Muscle layer of duodenum (tissue), 2 donors: ENCODE results near the gene TMEM30B.

ENCODE experiments used
- H3K27ac ChIP-seq: one replicate; pipeline ENCODE4 v1.7.0; 2013; ENCODE audit warnings: mild to moderate bottlenecking, low read length
- H3K27me3 ChIP-seq: one replicate; pipeline ENCODE4 v1.7.0; 2013; ENCODE audit warnings: low read depth, mild to moderate bottlenecking, control low read depth, low read length
- H3K36me3 ChIP-seq, 2 donors: one replicate each; pipeline ENCODE4 v1.7.0; 2013; ENCODE audit warnings: low read length in 2 of 2, control low read depth in 1 of 2, mild to moderate bottlenecking in 1 of 2; ENCODE audit not compliant: insufficient read depth in 2 of 2, control insufficient read depth in 1 of 2
- H3K4me1 ChIP-seq, 2 donors: one replicate each; pipeline ENCODE4 v1.7.0; 2013; ENCODE audit warnings: low read length in 2 of 2, mild to moderate bottlenecking in 2 of 2, control low read depth in 1 of 2, moderate library complexity in 1 of 2; ENCODE audit not compliant: insufficient read depth in 2 of 2, control insufficient read depth in 1 of 2
- H3K4me3 ChIP-seq, 2 donors: one replicate each; pipeline ENCODE4 v1.7.0; 2013; ENCODE audit warnings: low read length in 2 of 2, low read depth in 1 of 2, mild to moderate bottlenecking in 1 of 2
- H3K9me3 ChIP-seq, 2 donors: one replicate each; pipeline ENCODE4 v1.7.0; 2013; ENCODE audit warnings: low read length in 2 of 2, control low read depth in 1 of 2, mild to moderate bottlenecking in 1 of 2; ENCODE audit not compliant: control insufficient read depth in 1 of 2
- donor health status: healthy.

Gene TMEM30B

DNA sequence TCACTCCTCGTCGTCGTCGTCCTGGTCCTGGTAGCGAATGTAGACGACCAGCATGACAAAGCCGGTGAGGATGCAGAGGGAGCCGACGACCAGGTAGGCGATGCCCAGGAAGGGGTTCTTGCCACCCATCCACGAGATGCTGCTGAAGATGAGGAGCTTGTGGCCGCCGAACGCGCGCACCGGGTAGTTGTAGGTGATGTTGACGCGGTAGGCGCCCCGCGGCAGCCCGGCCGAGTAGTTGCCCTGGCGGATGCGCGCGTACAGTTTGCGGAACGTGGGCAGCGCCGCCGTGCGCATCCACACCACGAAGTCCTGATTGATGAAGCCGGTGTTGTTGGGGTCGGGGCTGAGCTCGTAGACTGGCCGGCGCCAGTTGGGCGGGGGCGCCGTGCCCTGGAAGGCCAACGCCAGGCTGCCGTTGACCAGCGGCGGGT is 1.0 kb downstream of the TMEM30B start:
- H3K27me3 ChIP-seq: no peaks in the 10 kb centered on the region
- H3K36me3 ChIP-seq: no peaks in the 10 kb centered on the region
- H3K4me1 ChIP-seq: peaks cover 0 to 13% of the 10 kb centered on the region in 2 donors
- peak overlapping the region; percentile 43 to 70 for H3K4me3 ChIP-seq
- H3K27ac ChIP-seq: peak overlapping the region; percentile 73
- no peaks in the 10 kb centered on the region for H3K9me3 ChIP-seq

DNA sequence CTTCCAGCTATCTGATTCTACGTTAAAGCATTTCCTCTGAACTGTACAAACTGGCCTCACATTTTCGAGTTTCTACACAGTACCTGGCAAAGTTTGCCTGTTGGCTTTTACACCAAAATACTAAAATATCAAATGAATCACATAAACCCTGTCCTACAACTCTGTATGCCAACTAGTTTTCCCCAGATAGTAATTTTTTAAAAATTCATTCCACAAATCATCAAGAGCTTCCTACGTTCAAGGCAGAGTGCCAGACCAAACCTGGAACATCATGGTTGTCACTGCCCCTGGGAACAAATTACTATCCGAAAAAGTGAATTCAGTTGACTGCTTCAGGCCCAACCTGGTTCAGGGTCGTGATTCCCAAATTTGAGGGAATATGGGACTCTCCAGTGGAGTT is 2.1 kb downstream of the TMEM30B start:
- Histone ChIP-seq H3K4me1 (peaks cover 0 to 13% of the 10 kb centered on the region in 2 donors), H3K9me3 (no peaks in the 10 kb centered on the region), H3K4me3 (peak overlapping the region in 1 of 2 donors; percentile 43), H3K27me3 (no peaks in the 10 kb centered on the region), H3K36me3 (no peaks in the 10 kb centered on the region), H3K27ac (peak overlapping the region; percentile 33)

DNA sequence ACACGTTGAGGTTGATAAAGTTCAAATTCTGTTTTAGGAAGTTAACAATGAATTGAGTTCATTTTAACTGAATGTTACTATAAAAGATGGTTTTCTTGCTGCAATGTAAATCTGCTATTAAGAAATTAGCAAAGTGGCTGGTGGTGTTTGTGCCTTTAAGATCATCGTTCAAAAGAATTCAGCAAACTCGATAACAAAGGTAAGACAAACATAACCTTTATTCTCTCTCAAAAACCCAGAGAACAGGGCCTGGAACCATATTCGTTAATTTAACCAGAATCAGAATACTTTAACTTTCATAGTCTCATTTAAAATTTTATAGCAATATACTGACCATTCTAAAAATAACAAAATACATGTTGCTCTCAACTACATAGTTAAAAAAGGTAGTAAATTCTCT is 3.4 kb downstream of the TMEM30B start:
- H3K36me3 ChIP-seq: no peaks in the 10 kb centered on the region
- H3K27ac ChIP-seq: peak overlapping the region; percentile 58
- H3K4me1 ChIP-seq: peaks cover 0 to 13% of the 10 kb centered on the region in 2 donors
- H3K9me3 ChIP-seq: no peaks in the 10 kb centered on the region
- no peaks in the 10 kb centered on the region for H3K27me3 ChIP-seq
- H3K4me3 ChIP-seq: peak overlapping the region in 1 of 2 donors; percentile 19

DNA sequence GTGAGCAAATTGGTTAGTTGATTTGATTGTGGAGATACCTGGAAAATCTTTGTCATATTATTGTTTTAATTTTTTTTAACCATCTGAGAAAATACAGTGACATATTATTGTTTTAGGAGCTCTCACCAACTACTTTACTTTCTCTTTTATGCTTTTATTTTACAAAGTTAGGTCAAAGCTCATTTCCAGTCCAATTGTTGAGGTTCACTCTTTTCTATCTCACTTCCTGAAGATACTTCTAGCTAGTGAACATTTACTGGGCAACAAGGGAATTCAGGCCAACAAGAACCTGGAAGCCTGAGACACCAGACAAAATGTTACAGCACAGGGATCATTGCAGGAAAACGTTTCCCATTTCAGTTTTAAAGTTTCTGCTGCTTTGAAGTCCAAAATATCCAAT is 3.9 kb downstream of the TMEM30B start:
- Histone ChIP-seq H3K27ac (peak overlapping the region; percentile 58), H3K9me3 (no peaks in the 10 kb centered on the region), H3K4me1 (peaks cover 0 to 13% of the 10 kb centered on the region in 2 donors), H3K27me3 (no peaks in the 10 kb centered on the region), H3K36me3 (no peaks in the 10 kb centered on the region), H3K4me3 (peak overlapping the region in 1 of 2 donors; percentile 19)

DNA sequence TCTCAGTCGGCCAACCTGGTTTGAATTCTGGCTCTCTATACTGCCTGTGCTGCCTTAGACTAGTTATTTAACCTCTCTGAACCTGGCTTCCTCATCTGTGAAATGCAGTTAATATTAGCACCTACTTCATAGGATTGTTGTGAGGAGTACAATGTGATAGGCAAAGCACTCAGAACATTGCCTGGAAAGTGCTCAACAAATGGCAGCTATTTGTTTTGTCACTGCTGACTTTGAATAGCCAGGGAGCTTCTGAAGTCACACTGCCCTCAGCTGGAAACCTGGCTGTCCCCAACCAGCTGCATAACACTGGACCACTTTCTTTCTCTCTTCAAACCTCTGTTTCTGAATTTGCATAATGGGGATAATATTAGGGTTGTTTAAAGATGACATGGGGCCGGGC is 9.6 kb downstream of the TMEM30B start:
- Histone ChIP-seq H3K27me3 (no peaks in the 10 kb centered on the region), H3K27ac (no peak overlapping the region), H3K36me3 (no peaks in the 10 kb centered on the region), H3K4me1 (peaks cover 0 to 3% of the 10 kb centered on the region in 2 donors), H3K4me3 (no peak overlapping the region), H3K9me3 (no peaks in the 10 kb centered on the region)

DNA sequence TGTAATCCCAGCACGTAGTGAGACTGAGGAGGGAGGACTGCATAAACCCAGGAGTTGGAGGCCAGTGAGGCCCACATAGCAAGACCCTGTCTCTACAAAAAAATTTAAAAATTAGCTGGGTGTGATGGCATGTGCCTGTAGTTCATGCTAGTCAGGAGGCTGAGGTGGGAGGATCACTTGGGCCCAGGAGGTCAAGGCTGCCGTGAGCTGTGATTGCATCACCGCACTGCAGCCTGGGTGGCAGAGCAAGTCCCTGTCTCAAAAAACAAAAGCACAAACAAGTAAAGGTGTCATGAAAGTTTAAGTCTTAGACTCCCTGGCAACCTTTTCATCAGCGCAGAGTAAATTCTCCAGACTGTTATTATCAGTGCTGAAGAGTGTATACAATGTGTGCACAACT is 10.4 kb downstream of the TMEM30B start:
- no peaks in the 10 kb centered on the region for H3K9me3 ChIP-seq
- H3K4me1 ChIP-seq: peaks cover 0 to 3% of the 10 kb centered on the region in 2 donors
- no peaks in the 10 kb centered on the region for H3K27me3 ChIP-seq
- no peak overlapping the region for H3K4me3 ChIP-seq
- H3K27ac ChIP-seq: no peak overlapping the region
- H3K36me3 ChIP-seq: no peaks in the 10 kb centered on the region

DNA sequence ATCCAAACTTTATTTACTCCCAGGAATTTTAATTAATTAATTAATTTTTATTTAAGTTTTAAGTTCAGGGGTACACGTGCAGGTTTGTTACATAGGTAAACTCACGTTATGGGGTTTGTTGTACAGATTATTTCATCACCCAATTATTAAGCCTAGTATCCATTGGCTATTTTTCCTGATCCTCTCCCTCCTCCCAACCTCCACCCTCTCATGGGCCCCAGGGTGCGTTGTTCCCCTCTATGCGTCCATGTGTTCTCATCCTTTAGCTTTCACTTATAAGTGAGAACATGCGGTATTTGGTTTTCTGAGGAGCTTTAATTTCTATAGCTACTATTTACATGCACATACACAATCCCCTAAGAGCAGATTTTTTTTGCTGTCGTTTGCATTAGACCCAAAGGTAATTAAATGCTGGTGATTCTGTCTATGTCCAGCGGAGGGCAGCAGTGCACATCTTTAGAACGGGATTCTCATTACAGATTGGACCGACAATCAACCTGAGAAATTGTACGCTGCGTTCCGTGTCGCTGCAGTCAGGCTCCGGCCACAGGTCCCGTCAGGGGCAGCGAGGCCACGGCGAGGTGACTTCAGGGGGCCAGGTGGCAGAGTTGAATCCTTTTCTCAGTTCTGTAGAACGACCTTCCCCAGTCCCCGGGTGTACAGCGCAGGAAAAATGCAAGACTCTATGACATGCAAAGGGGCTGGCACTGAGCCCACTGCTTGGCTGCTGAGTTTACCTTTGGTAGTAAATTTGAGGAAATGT is 11.6 kb downstream of the TMEM30B start:
- H3K4me3 ChIP-seq: peak overlapping the region; percentile 37 to 56
- no peaks in the 10 kb centered on the region for H3K9me3 ChIP-seq
- H3K27ac ChIP-seq: no peak overlapping the region
- H3K27me3 ChIP-seq: no peaks in the 10 kb centered on the region
- peaks cover 0 to 3% of the 10 kb centered on the region in 2 donors for H3K4me1 ChIP-seq
- no peaks in the 10 kb centered on the region for H3K36me3 ChIP-seq

DNA sequence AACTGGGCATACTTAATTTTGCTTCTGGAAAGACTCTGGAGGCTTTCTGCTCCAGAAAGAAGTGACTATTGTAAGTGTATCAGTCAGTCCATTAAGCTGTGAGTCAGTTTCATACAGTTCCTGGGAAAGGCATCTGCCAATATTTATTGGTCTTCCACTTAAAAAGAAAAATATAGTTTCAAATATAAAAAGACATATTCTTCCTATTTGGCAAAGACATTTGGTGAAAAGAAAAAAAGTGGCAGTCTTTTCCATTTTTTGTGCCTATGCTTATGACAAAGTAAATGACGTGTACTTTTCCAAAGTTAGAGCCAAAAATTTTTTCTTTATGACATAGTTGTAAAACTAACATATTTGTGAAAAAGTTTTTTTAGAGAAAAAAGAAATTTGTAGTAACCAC is 12.3 kb downstream of the TMEM30B start:
- H3K4me1 ChIP-seq: peaks cover 0 to 3% of the 10 kb centered on the region in 2 donors
- no peaks in the 10 kb centered on the region for H3K9me3 ChIP-seq
- no peaks in the 10 kb centered on the region for H3K36me3 ChIP-seq
- no peak overlapping the region for H3K27ac ChIP-seq
- H3K4me3 ChIP-seq: no peak overlapping the region
- H3K27me3 ChIP-seq: no peaks in the 10 kb centered on the region

DNA sequence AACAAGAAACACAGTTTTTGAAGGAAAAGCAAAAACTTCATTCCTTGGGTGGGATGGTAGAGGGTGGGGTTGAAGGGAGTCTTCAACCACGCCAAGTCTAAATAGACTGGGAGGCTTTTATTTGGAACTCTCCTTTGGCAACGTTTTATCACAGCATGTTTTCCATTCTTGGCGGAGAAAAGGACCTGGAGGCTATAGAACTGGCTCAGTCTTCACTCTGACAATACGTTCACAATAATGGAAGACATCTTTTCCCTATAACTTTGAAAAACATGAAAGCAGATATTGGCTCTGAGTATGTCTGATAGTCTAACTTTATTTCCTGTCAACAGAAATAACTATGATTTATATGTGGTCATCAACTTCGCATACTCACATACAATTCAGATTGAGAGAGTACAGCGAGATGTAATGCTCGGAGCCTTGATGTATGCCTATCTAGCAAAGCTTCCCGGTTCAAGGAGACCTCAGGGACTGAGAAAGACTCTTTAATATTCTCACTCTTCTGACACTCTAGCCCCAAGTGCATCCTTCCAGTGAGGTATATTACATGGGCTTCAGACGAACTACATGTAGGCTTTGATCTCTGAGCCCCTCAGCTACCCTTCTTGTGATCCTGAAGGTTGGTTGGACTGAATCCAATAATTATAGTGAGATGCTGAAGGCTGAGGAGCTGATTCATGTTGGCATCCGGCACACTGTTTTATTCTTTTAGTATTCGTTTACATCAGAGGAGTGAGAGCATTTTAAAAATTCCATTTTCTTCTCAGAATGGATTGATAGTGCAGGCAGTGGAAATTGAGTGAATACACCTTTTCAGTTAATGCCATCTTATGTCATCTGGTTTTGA is 14.0 kb downstream of the TMEM30B start:
- no peak overlapping the region for H3K27ac ChIP-seq
- H3K9me3 ChIP-seq: no peaks in the 10 kb centered on the region
- peaks cover 0 to 3% of the 10 kb centered on the region in 2 donors for H3K4me1 ChIP-seq

DNA sequence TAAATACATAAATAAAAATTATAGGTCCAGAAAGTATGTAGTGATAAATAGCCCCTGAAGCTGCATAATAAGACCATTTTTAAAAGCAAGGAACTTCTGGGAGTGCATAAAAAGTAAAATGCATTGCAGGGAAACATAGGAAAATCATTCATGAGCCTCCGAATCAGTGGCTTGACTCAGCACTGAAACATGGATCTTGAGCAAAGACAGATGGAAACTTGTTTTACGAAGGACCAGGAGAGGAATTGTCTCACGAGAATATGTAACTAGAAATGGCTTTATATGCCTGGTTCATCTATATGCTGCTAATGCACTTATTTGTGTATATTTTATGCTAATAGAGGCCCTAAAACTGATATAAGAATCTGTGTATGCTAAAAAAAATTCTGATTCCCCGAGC is 14.7 kb downstream of the TMEM30B start:
- H3K9me3 ChIP-seq: no peaks in the 10 kb centered on the region
- no peak overlapping the region for H3K27ac ChIP-seq
- no peak overlapping the region for H3K4me3 ChIP-seq
- H3K4me1 ChIP-seq: peaks cover 0 to 3% of the 10 kb centered on the region in 2 donors
- no peaks in the 10 kb centered on the region for H3K27me3 ChIP-seq
- H3K36me3 ChIP-seq: no peaks in the 10 kb centered on the region

More for the DNA sequence above, 14.0 kb downstream of the TMEM30B start:
- Histone ChIP-seq H3K36me3 (no peaks in the 10 kb centered on the region), H3K27me3 (no peaks in the 10 kb centered on the region), H3K4me3 (no peak overlapping the region)

DNA sequence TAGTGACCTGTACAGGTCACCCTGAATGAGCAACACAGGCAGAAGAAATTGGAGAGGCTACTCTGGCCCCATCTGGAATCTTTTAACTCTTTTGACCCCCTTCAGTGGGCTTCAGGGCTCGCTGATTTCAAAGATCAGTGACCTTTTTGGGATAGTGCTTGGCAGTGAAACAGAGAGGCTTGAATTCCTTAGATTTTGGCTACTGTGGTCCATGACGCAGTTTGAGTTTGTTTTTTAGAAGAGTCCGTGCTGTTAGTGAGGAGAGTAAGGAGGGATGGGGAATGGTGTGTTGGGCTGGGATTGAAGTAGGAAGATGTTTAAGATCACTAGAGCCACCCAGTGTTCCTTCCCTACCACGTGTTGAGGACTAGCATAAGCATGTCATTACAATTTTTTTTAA is 16.5 kb downstream of the TMEM30B start:
- Histone ChIP-seq H3K27me3 (no peaks in the 10 kb centered on the region), H3K4me1 (peaks cover 0 to 1% of the 10 kb centered on the region in 2 donors), H3K36me3 (no peaks in the 10 kb centered on the region), H3K27ac (no peak overlapping the region), H3K9me3 (no peaks in the 10 kb centered on the region), H3K4me3 (no peak overlapping the region)
